HG03354 (cell line): ENCODE measurements around the gene CSN2.

Source experiments
- ATAC-seq: cut with Tn5 transposase; IDR thresholded peaks from one replicate; pipeline ENCODE4 v1.9.1; 2021; ENCODE audit warnings: mild to moderate bottlenecking; ENCODE audit not compliant: unreplicated experiment, poor library complexity, severe bottlenecking

CSN2 gene

GRCh38 chr4:69909195-69909594 lies 56.3 kb downstream of the CSN2 start:
- ATAC-seq: peak; percentile 42

GRCh38 chr4:69907151-69907550 lies 58.4 kb downstream of the CSN2 start:
- ATAC-seq: no peak
